ENCODE data around the gene PLCG2.
"Not testable (repeated sequence)": the region's sequence is repeated elsewhere in the genome, so short reads cannot be mapped to it uniquely, and the experiment has no call there.

PLCG2 gene

DNA sequence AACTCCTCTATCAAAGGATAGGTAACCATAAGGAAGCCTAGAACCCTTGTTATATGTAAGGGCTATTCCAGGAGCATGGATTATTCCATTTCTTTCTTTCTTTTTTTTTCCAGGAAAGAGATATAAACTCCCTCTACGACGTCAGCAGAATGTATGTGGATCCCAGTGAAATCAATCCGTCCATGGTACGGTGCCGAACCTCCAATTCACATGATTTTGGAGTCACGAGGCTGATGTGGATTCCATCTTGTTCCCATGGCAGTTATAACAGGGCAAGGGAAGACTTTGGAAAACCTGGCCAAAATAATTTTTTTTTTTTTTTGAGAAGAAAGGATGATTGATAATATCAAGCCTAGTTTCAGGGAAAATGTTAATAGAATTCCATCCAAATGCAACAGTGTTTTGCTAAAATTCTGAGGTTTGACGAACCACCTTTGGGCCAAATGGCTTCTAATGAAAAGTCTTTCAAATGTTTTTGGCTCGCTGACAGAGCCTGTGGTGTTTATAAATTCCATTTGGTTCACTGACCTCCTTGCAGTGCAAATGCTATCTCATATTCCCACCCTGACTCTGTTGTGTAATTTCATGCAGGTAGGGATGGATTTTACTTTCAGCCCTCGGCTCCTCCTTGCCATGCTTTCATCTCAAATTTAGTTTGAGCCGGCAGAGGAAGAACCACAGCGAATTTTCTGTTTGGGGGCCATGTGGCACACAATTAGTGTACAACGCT lies 142.2 kb downstream of the PLCG2 start:
- no peak for DNase-seq

DNA sequence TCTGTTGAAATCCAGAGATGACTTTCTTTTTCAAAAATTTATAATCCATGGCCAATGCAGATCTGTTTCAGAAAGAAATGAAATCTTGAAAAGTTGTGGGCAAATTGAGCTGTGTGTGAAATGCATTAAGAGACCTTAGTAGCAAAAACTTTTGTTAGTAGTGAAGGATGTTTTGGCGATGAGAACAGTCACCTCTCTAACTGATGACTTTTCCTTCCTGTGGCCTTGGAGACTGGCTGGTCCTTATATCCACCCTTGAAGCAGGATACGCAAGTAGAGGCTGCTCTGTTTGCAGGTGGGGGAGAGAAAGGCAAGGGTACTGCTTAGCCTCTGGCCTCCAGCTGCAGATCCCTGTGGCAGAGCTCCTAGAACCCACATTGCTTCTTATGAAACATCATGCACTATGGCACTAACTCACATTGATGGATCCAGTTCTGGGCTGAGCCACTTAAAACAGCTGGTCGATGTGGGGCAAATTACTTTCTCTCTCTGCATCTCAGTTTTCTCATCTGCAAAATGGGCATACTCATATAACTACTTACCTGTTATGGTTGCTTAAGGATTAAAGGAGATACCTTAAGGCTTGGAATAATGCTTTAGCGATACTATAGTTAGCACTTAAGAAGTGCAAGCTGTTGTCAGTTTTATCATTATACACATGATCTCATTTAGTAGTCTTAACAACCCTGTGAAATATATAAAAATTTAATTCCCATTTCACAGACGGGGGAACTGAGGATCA lies 142.9 kb downstream of the PLCG2 start:
- DNase-seq: no peak

DNA sequence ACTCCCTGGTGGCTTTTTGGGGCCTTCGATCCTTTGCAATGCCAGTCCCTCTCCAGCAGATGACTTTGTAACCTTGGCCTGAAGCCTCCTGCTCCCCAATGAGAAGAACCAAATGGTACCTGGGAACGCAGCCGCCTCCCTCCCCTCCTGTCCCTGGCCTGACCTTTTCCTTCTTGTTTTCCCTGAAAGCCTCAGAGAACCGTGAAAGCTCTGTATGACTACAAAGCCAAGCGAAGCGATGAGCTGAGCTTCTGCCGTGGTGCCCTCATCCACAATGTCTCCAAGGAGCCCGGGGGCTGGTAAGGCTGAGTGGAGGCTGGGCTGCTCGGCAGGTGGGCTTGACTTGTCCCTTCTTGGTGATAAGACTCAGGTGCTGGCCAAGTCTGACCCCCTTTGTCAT lies 144.2 kb downstream of the PLCG2 start:
- DNase-seq: no peak

DNA sequence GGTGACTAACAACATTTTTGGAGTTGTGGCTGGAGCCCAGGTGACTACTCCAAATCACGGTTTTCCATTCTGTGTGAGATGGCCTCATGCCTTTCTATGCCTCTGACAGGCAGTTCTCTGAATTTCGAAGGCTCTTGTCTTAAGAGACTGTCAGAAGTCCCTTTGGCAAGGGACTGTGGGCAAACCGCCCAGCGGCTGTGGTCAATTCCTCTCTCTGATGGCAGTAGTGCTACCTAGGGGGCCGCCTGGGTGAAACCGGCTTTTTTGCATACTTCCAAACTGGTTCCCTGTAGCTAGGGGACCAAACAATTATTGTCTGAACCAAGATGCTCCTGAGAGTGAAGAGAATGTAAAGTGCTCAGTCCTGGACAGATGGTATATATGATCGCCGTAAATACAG lies 145.9 kb downstream of the PLCG2 start:
- no peak for DNase-seq

- no peak for DNase-seq
Measured at GRCh38 chr16:81926036-81926435, 146.9 kb downstream of the PLCG2 start.

GRCh38 chr16:81927561-81928185 lies 148.6 kb downstream of the PLCG2 start:
- no peak for DNase-seq

- no peak for DNase-seq
Measured at GRCh38 chr16:81928271-81928918, 149.3 kb downstream of the PLCG2 start.

- no peak for DNase-seq
Measured at GRCh38 chr16:81928975-81929374, 149.9 kb downstream of the PLCG2 start.

GRCh38 chr16:81929841-81930240 lies 150.8 kb downstream of the PLCG2 start:
- no peak for DNase-seq

GRCh38 chr16:81931927-81932326 lies 152.8 kb downstream of the PLCG2 start:
- DNase-seq: no peak

GRCh38 chr16:81932668-81933067 lies 153.6 kb downstream of the PLCG2 start:
- DNase-seq: no peak

- no peak for DNase-seq
Measured at GRCh38 chr16:81933361-81933760, 154.3 kb downstream of the PLCG2 start.

- not testable (repeated sequence) for DNase-seq
Measured at GRCh38 chr16:81934711-81935110, 155.6 kb downstream of the PLCG2 start.

GRCh38 chr16:81936209-81937000 lies 157.3 kb downstream of the PLCG2 start:
- no peak for DNase-seq

DNA sequence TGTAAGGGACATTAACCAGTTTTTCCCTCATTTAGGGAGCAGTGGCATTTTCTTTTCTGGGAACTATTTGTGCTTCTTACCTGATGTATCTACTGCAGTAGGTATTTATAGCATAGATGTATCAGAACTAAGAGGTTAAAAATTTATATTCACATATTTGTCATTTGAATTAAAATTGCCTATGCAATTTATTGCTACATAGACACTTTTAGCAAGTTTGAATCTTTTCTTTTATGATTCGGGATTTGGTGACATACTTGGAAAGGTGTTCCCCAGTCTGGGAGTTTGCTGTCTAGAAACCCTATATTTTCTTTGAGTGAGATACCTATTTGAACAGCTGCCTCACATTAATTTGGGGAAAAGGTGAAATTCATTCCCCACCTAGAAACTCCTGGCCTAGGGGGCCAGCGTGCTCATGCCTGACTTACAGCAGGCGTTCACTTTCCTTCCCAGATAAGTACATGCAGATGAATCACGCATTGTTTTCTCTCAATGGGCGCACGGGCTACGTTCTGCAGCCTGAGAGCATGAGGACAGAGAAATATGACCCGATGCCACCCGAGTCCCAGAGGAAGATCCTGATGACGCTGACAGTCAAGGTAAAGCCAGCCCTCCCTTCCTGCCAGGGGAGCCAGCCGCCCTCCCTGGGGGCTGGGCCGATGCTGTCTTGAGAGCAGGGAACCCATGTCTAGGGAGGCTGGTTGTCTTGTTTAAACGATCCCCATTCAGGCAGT lies 158.4 kb downstream of the PLCG2 start:
- DNase-seq: no peak

DNA sequence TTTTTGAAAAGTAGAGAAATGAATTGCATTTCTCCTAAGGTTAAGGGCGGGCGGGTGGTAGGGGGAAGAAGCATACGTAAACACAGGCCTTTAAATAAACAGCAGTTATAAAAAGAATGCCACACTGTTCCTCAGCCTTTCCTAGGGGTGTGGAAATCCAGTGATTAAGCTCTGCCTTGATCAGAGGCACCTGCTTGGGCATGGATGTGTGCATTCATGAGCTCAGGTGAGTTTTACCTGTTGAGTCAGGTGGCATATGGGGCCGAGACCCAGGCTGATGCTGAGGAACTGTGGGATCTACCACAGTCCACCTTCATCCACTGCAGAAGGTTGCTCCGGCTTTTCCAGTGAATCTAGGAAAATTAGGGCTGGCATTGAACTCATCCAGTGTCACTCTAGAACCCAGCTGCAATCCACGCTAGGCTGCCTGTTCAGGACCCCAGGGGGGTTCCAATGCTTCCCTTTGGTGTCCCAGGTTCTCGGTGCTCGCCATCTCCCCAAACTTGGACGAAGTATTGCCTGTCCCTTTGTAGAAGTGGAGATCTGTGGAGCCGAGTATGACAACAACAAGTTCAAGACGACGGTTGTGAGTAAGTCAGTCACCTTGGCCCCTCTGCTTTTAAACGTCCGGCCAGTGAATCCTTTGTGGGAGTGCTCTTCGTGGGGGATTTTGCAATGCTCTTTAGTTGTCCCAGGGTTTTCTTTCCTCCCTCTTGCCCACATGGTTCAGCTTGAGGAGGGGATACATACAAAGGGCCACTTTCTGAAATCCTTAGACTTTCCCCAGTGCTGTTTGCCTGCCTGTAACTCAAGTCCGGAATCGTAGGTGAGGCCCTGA lies 159.5 kb downstream of the PLCG2 start:
- no peak for DNase-seq

- DNase-seq: no peak
Measured at GRCh38 chr16:81939164-81940056, 160.3 kb downstream of the PLCG2 start.

DNA sequence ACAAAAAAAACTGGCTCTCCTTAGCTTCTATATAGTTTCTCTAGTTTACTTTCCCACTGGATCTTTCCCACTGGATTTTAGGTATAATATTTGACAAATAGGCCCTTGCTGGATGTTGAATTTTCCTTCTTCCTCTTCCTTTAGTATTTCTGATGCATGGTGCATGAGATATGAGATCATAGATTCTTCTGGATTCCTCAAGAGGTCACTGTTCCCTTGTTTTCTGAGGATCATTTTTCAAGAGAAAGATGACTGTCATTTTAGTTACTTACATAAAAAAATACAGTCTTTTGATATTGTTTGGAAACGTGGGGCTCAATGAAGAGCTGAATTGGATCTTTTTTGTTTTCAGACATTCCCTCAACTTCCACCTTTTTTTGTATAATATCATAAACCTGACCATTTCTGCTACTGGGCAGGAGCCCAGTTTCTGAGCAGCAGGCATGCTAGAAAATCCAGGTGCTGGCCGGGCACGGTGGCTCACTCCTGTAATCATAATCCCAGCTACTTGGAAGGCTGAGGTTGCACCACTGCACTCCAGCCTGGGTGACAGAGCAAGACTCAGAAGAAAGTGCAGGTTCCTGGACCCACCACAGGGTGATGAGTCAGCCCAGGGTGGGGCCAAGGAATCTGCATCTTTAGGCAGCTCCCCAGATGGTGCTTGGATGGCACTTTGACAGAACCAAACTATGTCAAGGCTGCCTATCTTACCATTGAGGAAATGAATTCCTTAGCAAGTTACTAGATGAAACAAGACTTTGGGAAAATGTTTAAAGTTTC lies 161.9 kb downstream of the PLCG2 start:
- DNase-seq: peak; percentile 60

DNA sequence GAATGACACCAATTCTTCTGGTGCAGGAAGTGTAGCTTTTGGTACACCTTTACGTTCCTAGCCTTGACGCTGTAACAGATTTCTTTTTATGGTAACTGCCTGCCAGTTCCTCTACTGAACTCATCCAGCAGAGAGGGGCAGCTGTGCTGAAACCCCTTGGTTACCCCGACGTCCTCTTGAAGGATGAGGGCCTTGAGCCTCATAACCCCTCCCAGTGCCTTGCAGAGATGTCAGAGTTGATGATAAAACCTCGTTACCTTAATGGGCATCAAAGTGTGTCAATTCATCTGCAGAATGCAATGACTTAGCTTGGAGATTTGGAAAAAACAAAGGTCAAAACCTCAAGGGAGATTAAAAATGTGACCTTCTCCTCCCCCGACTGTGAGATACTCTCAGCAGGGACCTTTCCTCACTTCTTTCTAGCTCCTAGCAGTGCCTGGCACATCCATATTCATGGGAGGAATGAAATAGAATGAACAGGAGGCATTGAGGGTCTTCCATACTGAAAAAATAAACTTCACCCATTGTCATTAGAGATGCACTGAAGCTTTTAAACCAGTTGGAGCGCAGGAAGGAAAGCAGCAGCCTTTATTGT lies 163.0 kb downstream of the PLCG2 start:
- DNase-seq: no peak
